ENCODE data around the gene DICER1.

Gene DICER1

GRCh38 chr14:95046711-95047681, 110.3 kb downstream of the DICER1 start:
- TF ChIP-seq GATA2 (IDR thresholded peaks at IDR 0.05; ENCODE audit: low read depth, low read length): no peak
- TF ChIP-seq GATA3 (IDR thresholded peaks at IDR 0.05; ENCODE audit: low read depth, low read length): no peak

- TF ChIP-seq GATA2 (IDR thresholded peaks at IDR 0.05; ENCODE audit: low read depth, low read length): no peak
- no peak for TF ChIP-seq GATA3 (IDR thresholded peaks at IDR 0.05; ENCODE audit: low read depth, low read length)
Measured at GRCh38 chr14:95045836-95046430, 111.4 kb downstream of the DICER1 start.

- TF ChIP-seq GATA2 (IDR thresholded peaks at IDR 0.05; ENCODE audit: low read depth, low read length) (no peak), GATA3 (IDR thresholded peaks at IDR 0.05; ENCODE audit: low read depth, low read length) (no peak)
Measured at GRCh38 chr14:95045106-95045701, 112.1 kb downstream of the DICER1 start.

- no peak for TF ChIP-seq GATA2 (IDR thresholded peaks at IDR 0.05; ENCODE audit: low read depth, low read length)
- no peak for TF ChIP-seq GATA3 (IDR thresholded peaks at IDR 0.05; ENCODE audit: low read depth, low read length)
Measured at GRCh38 chr14:95044463-95045105, 112.7 kb downstream of the DICER1 start.

GRCh38 chr14:95043732-95044462, 113.4 kb downstream of the DICER1 start:
- TF ChIP-seq GATA3 (IDR thresholded peaks at IDR 0.05; ENCODE audit: low read depth, low read length) (no peak), GATA2 (IDR thresholded peaks at IDR 0.05; ENCODE audit: low read depth, low read length) (no peak)

- TF ChIP-seq GATA2 (IDR thresholded peaks at IDR 0.05; ENCODE audit: low read depth, low read length) (no peak), GATA3 (IDR thresholded peaks at IDR 0.05; ENCODE audit: low read depth, low read length) (no peak)
Measured at GRCh38 chr14:95043314-95043713, 114.0 kb downstream of the DICER1 start.

- no peak for TF ChIP-seq GATA2 (IDR thresholded peaks at IDR 0.05; ENCODE audit: low read depth, low read length)
- no peak for TF ChIP-seq GATA3 (IDR thresholded peaks at IDR 0.05; ENCODE audit: low read depth, low read length)
Measured at GRCh38 chr14:95041477-95042020, 115.8 kb downstream of the DICER1 start.

- TF ChIP-seq GATA3 (IDR thresholded peaks at IDR 0.05; ENCODE audit: low read depth, low read length): no peak
- no peak for TF ChIP-seq GATA2 (IDR thresholded peaks at IDR 0.05; ENCODE audit: low read depth, low read length)
Measured at GRCh38 chr14:95040708-95041476, 116.4 kb downstream of the DICER1 start.

- TF ChIP-seq GATA3 (IDR thresholded peaks at IDR 0.05; ENCODE audit: low read depth, low read length) (no peak), GATA2 (IDR thresholded peaks at IDR 0.05; ENCODE audit: low read depth, low read length) (no peak)
Measured at GRCh38 chr14:95039993-95040348, 117.4 kb downstream of the DICER1 start.

- TF ChIP-seq GATA2 (IDR thresholded peaks at IDR 0.05; ENCODE audit: low read depth, low read length) (no peak), GATA3 (IDR thresholded peaks at IDR 0.05; ENCODE audit: low read depth, low read length) (no peak)
Measured at GRCh38 chr14:95039259-95039992, 117.9 kb downstream of the DICER1 start.

GRCh38 chr14:95038521-95039250, 118.6 kb downstream of the DICER1 start:
- TF ChIP-seq GATA2 (IDR thresholded peaks at IDR 0.05; ENCODE audit: low read depth, low read length): no peak
- no peak for TF ChIP-seq GATA3 (IDR thresholded peaks at IDR 0.05; ENCODE audit: low read depth, low read length)

All from SH-SY5Y (cell line).